ENCODE measurements around the gene ATP2B3. TPM values are rescaled to one million over a fixed set of nuclear protein-coding genes. Genes with fewer than 3 reads are reported as not detected.

The ATP2B3 gene
- total RNA-seq, 1 donor = not detected

DNA sequence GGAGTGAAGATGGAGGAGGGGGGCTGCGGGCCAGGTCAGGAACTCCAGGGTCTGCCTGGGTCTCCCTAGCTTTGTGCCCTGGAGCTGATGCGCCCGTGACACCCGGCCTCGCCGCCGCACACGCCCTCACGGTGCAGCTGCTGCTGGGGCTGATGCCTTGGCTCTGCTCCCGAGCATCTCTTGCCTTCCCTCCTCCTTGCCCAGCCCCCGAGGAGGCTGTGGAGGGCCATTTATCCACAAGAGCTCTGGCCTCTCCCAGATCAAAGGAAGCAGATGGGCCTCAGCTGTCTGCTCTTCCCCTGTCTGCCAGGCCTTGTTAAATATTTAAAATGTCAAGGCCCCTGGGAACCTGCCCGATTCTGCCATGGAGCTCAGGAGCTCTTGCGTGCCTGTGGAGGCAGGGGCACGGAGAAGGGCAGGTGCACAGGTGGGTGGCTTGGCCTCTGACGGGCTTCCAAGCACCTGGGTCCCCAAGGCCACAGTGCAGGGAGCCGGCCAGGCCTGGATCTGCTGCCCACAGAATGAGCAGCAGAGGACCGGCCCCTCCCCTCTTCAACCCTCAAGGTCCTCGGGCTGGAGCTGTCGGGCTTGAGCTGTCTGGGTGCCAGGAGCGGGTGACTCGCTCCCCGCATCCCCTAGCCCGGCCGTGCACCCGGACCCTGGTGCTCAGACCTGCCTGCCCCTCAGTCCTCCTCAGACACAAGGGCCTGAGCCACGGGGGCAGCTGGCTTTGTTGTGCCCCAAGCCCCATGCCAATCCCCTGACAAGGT lies 20.3 kb downstream of the ATP2B3 start:
- TF ChIP-seq, protein P1, sequence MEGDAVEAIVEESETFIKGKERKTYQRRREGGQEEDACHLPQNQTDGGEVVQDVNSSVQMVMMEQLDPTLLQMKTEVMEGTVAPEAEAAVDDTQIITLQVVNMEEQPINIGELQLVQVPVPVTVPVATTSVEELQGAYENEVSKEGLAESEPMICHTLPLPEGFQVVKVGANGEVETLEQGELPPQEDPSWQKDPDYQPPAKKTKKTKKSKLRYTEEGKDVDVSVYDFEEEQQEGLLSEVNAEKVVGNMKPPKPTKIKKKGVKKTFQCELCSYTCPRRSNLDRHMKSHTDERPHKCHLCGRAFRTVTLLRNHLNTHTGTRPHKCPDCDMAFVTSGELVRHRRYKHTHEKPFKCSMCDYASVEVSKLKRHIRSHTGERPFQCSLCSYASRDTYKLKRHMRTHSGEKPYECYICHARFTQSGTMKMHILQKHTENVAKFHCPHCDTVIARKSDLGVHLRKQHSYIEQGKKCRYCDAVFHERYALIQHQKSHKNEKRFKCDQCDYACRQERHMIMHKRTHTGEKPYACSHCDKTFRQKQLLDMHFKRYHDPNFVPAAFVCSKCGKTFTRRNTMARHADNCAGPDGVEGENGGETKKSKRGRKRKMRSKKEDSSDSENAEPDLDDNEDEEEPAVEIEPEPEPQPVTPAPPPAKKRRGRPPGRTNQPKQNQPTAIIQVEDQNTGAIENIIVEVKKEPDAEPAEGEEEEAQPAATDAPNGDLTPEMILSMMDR (IDR thresholded peaks at IDR 0.05; ENCODE audit: insufficient read depth, low read depth, low read length) = no peak
- no peak for DNase-seq (ENCODE audit: low read depth)
- H3K4me3 ChIP-seq (ENCODE audit: low read depth, low read length) = no peak overlapping the region

DNA sequence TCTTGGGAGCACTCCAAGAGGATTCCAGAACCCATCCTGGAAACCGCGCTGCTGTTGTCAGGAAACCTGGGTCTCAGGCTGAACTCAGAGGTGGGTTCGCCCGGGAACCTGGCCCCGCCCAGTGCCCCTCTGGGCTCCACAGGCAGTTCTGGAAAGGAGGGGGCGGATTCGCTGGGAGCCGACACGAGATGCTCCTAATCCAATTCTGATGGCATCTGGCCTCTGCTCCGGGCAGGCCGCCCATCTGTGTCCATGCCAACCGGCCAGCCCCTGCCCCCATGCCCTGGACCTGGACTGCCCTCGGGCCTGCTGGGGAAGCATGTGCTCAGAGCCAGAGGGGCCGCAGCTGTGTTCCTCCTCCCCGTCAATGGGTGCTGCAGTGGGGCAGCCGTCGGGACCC lies 21.0 kb downstream of the ATP2B3 start:
- TF ChIP-seq, protein P1 (IDR thresholded peaks at IDR 0.05; ENCODE audit: insufficient read depth, low read depth, low read length) = no peak
- no peak for DNase-seq (ENCODE audit: low read depth)
- no peak overlapping the region for H3K4me3 ChIP-seq (ENCODE audit: low read depth, low read length)

DNA sequence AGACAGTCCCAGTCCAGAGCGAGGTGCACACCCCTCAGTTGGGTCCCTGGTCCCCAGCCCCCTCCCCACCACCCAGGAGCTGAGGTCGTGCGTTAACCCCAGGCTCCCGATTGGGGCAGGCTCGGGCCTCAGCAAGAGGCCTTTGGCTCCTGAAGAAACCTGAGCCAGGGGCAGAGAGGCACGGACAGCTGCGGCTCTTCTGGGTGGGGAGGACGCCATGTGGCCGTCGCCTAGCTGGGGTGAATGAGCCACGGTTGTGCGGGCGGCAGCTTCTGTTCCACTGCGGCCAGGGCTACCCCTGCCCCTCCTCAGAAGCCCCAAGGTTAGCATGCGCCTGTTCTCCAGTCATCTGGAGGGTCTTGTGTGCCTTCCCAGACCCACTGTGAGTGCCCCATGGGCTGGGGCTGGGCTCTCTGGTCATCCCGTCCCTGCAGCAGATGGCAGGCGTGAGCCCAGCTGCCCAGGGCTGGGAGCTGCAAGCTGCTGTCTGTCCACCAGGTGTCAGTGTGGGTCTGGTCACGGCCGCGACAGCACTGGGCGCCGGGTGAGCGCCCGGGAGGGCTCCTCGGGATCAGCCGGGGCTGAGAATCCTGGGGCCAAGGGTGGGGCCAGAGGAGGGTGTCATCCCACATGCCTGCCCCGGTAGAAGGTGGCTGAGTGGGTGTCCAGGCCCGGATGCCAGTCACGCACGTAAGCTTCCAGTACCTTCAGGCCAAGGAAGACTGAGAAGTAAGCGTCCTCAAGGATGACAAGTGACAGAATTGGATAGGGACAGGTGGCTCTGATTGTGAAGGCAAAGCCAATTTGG lies 21.9 kb downstream of the ATP2B3 start:
- H3K4me3 ChIP-seq (ENCODE audit: low read depth, low read length) = no peak overlapping the region
- TF ChIP-seq, protein P1 (IDR thresholded peaks at IDR 0.05; ENCODE audit: insufficient read depth, low read depth, low read length) = peak; percentile 81
- peak; percentile 52 for DNase-seq (ENCODE audit: low read depth)

DNA sequence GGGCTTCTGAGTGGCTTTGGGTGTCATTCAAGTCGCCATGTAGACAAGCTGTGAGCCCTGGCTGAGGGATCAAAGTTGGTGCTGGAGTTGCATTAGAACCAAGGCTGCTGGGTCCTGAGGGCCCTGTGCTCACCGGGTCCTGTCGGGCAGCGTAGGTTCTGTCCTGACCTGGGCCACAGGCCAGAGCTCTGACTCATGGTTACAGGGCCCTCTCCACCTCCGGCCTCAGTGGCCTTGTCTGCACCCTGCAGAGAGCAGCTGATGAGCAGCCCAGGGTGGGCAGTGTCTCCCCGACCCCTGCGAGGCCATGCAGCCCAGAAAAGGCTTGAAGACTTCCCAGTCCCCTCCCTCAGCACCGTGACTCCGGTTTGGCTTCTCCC lies 22.5 kb downstream of the ATP2B3 start:
- no peak for DNase-seq (ENCODE audit: low read depth)
- H3K4me3 ChIP-seq (ENCODE audit: low read depth, low read length) = no peak overlapping the region
- TF ChIP-seq, protein P1 (IDR thresholded peaks at IDR 0.05; ENCODE audit: insufficient read depth, low read depth, low read length) = no peak

DNA sequence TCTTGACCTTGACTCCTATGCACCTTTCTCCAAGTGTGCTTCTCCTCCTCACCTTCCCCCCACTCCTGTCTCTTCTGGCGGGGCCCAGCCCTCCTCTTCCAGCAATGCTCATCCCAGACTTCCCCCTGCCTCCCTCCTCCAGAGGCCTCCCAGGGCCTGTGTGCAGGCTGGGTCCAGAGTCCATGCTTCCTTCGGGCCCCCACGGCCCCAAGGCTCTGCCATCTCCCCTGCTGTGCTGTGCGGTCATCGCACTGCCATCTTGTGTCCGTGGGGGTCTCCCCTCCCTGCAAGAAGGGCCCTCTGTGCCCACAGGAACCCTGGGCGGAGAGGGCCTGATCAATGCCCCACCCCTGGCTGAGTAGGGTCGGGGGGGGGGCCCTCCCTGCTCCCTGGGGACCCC lies 27.3 kb downstream of the ATP2B3 start:
- TF ChIP-seq, protein P1 (IDR thresholded peaks at IDR 0.05; ENCODE audit: insufficient read depth, low read depth, low read length) = no peak
- DNase-seq (ENCODE audit: low read depth) = no peak
- H3K4me3 ChIP-seq (ENCODE audit: low read depth, low read length) = no peak overlapping the region

DNA sequence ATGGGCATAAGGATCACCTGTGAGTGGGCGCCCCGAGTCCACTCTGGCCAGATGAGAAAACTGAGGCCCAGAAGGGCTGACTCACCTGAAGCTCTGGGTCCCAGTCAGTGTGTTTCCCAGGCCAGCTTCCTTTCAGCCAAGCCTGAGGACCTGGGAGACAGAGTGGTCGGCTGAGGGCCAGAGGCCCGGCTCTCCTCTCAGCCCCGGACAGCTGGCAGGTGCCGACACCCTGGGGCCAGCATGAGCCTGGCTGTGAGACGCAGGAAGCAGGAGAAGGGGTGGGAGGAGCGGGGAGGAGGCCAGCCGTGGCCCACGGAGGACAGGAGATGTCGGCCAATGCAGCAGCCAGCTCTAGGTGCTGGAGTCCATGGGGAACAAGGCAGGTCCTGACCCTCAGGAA lies 28.9 kb downstream of the ATP2B3 start:
- H3K4me3 ChIP-seq (ENCODE audit: low read depth, low read length) = no peak overlapping the region
- no peak for DNase-seq (ENCODE audit: low read depth)
- TF ChIP-seq, protein P1 (IDR thresholded peaks at IDR 0.05; ENCODE audit: insufficient read depth, low read depth, low read length) = no peak
